Measurements from ENCODE around the gene IFI6.

Gene IFI6

GRCh38 chr1:27669876-27670275 is 2.1 kb downstream of the IFI6 start:
- no peak for DNase-seq

DNA sequence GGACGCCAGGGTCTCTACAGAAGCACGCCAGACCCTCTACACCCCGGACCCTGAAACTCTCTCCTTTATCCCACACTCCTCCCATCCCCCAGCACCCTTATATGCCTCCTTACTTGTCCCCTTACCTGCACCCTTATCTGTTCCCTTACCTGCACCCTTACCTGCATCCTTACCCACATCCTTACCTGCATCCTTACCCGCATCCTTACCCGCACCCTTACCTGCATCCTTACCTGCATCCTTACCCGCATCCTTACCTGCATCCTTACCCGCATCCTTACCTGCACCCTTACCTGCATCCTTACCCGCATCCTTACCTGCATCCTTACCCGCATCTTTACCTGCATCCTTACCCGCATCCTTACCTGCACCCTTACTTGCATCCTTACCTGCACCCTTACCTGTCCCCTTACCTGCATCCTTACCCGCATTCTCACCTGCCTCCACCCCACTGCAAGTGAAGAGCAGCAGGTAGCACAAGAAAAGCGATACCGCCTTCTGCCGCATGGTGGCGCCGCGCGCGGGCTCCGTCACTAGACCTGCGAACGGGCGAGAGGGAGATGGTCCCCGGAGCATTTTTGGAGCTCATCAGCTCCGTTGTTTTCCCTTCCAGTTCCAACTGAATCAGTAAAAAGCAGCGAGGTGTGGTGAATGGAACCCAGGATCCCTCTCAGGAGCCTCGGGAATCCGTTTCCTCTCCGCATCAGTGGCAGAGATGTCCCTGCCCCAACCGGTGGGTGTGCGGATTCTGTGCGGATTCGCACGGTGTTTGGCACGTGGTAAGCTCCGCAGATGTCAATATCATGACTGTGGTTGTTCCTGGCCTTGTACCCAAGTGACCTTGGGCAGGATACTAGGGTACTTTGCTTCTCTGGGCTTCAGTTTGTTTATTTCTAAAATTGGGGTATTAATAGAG is 2.9 kb downstream of the IFI6 start:
- DNase-seq = peak; percentile 6

DNA sequence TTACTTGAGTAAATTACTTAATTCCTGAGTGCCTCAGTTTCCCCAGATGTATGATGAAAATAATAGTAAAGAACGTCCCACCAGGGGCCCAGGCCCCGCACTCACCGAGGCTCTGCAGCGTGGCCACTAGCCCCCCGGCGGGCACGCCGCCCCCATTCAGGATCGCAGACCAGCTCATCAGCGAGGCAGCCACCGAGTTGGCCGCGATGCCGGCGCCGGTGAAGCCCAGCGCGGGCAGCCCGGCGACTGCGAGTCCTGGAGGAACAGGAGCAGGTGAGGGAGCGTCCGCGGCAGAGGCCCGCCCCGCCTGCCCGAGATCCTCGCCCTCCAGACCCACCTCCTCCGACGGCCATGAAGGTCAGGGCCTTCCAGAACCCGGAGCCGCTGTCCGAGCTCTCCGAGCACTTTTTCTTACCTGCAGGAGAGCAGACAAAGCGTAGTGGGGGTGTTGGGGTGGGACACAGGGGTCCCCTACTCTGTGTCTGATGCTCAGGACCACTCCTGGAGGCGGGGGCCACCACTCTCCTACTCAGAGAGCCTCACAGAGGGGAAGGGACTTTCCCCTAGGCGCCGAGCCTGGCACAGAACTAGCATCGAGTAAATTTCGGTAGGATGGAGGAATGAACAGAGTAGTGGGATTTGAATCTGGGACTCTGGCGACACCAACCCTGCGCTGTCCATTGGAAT is 3.7 kb downstream of the IFI6 start:
- DNase-seq = no peak

DNA sequence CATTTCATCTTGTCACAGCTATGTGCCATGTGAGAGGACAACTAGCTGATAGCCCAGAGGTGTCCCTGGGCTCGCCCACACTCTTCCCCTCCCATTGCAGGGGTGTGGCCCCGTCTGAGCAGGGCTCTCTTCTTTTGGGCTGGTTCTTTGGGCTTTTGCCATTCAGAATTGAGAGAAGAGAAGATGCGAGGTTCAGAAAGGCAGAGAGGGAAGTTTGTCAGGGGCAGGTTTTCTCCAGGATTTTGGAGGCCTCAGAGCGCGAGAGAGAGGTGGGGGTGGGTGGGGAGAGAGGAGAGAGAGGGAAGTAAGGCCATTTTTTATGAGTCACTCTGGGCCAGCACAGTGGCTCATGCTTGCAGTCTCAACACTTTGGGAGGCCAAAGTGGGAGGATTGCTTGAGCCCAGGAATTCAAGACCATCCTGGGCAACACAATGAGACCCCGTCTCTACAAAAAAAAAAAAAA is 5.2 kb downstream of the IFI6 start:
- no peak for DNase-seq

GRCh38 chr1:27666294-27666693 is 5.7 kb downstream of the IFI6 start:
- no peak for DNase-seq

GRCh38 chr1:27665016-27665651 is 6.9 kb downstream of the IFI6 start:
- DNase-seq = no peak

DNA sequence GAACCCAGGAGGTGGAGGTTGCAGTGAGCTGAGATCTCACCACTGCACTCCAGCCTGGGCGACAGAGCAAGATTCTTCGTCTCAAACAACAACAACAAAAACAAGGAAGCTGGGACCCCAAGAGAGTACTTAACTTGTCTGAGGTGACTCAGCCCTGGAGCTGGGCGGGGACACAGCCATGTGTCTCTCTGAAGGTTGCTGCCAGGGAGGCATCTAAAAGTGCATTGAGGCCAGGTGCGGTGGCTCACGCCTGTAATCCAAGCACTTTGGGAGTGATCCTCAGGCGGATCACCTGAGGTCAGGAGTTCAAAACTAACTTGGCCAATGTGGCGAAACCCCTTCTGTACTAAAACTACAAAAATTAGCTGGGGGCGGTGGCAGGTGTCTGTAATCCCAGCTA is 7.7 kb downstream of the IFI6 start:
- DNase-seq = no peak

GRCh38 chr1:27662707-27663393 is 9.1 kb downstream of the IFI6 start:
- DNase-seq = peak; percentile 62

DNA sequence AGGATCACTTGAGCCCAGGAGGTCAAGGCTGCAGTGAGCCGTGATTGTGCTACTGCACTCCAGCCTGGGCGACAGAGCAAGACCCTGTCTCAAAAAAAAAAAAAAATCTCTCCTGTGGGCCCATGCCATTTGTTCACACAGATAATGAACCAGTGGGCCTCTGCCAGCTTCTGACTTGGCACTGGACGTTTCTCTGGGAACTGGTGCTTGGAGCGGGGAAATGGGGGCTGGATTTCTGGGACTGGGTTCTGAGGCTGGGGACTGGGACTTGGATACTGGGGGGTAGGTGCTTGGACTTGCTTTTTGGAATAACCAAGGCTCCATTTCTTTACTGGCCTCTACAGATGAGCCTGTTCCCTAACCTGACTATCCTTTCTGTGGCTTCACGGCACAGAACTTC is 9.7 kb downstream of the IFI6 start:
- DNase-seq = no peak

DNA sequence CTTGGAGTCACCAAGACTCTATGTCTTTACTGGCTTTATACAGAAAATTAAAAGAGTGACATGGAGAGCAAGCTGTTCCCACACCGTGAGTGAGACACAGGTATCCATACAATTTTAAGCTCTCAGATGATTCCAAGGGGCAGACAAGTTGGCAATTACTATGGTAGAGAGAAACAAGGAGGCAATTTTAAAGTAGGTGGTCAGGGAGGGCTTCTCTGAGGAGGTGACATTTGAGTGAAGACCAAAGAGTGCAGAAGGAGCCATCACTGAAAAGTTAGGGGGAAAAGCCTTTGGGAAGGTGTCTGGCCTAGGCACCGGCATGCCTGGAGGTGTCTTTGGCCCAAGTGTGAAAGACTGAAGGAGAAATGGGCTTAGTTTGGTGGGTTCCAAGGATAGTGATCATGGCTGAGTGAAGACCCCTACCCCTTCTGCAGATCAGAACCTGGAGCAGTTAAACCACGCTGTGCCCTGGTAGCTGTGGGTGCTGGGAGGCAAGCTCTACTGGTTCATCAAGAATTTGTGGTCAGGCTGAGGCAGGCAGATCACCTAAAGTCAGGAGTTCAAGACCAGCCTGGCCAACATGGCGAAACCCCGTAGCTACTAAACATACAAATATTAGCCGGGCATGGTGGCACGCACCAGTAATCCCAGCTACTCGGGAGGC is 10.4 kb downstream of the IFI6 start:
- no peak for DNase-seq

- no peak for DNase-seq
These were observed 11.6 kb downstream of the IFI6 start for GRCh38 chr1:27660300-27660835.

GRCh38 chr1:27659497-27660299 is 12.3 kb downstream of the IFI6 start:
- peak; percentile 27 for DNase-seq

- no peak for DNase-seq
These were observed 13.0 kb downstream of the IFI6 start for GRCh38 chr1:27658951-27659496.

DNA sequence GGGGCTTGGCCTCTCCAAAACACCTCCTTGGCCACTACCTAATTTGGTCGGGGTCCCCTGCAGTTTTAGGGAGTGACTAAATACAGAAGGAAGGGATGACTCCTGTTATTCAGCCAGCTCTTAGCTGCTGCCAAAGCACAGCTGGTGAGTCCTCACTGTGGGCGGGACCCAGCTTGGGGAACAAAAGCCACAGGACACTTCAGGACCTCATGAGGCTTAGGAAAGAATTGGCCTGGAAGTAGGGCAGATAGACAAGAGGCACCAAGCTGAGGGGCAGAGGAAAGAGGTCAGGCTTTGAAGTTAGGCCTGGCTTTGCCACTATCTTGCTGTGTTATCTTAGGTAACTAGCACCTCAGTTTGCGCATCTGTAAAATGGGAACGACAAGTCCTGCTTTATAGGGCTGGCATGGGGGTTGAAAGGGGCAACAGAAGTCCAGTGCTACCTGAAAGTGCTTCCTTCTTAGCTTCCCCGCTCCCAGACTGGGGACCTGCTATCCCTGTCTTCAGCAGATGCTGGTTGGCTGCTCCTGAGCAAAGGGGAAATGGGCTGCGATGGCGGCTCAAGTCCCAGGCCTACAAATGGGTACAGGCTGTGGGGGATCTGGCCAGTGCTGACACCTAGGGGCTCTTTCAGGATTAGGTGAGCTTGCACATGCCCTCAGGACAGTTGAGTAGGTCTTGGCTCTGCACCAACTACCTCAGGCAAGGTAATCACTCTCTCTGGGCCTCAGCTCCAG is 15.7 kb downstream of the IFI6 start:
- no peak for DNase-seq

- no peak for DNase-seq
These were observed 16.6 kb downstream of the IFI6 start for GRCh38 chr1:27655151-27655937.

DNA sequence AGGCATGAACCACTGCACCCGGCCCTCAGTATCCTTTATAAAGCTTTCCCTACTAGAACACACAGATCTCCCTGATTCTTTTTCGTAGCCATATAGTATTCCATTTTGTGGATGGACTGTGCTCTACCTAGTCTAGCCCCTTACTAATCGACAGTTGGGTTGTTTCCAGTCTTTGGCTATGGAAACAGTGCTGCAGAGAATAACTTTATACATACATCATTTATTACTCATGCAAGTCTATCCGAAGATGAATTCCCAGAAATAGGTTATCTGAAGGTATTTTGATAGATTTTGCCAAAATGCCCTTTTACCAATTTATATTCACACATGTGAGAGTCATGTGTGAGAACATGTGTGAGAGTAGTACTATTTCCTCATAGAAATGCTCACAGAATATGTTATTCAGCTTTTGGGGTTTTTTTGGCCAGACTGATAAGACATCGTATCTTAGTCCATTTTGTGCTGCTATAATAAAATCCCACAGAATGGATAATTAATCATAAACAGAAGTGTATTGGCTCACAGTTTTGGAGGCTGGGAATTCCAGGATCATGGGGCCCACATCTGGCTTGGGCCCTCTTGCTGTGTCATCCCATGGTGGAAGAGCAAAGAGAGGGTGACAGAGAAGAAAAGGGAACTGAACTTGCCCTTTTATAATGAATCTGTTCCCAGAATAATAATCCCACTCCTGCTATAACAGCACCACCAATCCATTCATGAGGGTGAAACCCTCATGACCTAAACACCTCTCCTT is 19.7 kb downstream of the IFI6 start:
- no peak for DNase-seq

DNA sequence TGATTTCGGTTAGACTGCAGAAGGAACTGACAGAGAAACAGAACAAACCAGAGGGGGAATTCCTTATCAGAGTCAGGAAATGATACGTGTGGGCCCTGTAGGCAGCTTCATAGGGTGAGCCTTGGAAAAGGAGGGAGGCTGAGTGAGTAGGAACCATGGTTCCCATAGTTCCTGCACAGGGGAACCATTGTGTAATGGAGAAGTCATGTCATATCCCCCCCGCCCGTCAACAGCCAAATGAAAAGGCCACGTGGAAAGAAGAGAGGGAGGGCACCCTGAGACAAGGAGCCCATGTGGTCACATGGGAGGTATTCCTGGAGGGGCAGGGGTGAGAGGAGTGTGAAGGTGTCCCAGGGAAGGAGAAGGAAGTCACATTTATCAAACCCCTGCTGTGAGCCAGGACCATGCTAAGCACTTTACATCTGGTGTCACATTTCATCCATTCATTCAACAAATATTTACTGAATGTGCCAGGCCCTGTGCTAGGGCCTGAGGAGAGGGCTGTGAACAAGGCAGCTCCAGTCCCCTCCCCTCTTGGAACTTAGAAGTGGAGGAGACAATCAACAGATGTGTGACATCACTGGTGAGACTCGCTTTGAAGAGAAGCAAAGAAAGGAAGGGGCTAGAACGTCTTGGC is 21.3 kb downstream of the IFI6 start:
- DNase-seq = peak; percentile 58

DNA sequence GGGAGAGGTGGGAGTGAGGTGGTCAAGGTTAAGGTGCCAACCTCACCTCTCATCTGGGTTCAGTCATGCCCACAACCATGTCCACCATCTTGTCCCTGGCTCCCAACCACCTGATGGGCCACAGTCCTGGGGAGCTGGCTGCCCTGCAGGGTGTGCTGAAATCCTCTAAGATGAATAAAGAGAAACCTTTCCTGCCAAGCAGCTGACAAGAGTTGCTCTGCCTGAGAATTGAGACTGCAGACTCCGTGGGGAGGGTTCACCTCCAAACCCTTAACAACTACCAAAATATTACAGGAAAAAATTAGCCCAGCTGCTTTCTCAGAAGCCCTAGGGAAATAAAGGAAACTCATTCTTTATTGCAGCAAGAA is 21.8 kb downstream of the IFI6 start:
- DNase-seq = no peak
